A549 (cell line): ENCODE data around the gene MAPRE3. TPM values are rescaled to one million over a fixed set of nuclear protein-coding genes. Genes with fewer than 3 reads are reported as not detected.

Experiments
- EHMT2 ChIP-seq: fragments of 200-600 bp; sonication (generic); IDR thresholded peaks from 2 replicates; pipeline ENCODE4 v1.6.1; 2016; ENCODE audit warnings: antibody characterized with exemption, low read depth, mild to moderate bottlenecking, moderate library complexity
- ESRRA ChIP-seq: fragments of 150-350 bp; IDR thresholded peaks from 2 replicates; pipeline ENCODE4 v1.6.1; 2014; ENCODE audit warnings: mild to moderate bottlenecking, low read length, borderline replicate concordance
- FOSB ChIP-seq: fragments of 250-450 bp; sonication (Bioruptor Pico); IDR thresholded peaks from 2 replicates; pipeline ENCODE4 v1.5.0; 2020; ENCODE audit warnings: mild to moderate bottlenecking, moderate library complexity
- FOSL2 ChIP-seq, 2 experiments: fragments of 450-650 bp in 1 of 2; fragments of >200 bp in 1 of 2; sonication (Bioruptor Twin) in 1 of 2; formaldehyde crosslinking; IDR thresholded peaks; 2 replicates each; pipeline versions ENCODE4 v1.5.0 to v1.6.1; 2016 to 2020; ENCODE audit warnings: mild to moderate bottlenecking in 1 of 2, moderate library complexity in 1 of 2
- HOXB13 ChIP-seq: fragments of 250-450 bp; sonication (Bioruptor Pico); IDR thresholded peaks from 2 replicates; pipeline ENCODE4 v1.5.0; 2020; ENCODE audit warnings: low read depth, mild to moderate bottlenecking, moderate library complexity
- HOXB5 ChIP-seq: fragments of 250-450 bp; sonication (Bioruptor Pico); IDR thresholded peaks from 2 replicates; pipeline ENCODE4 v1.5.0; 2020; ENCODE audit warnings: mild to moderate bottlenecking, moderate library complexity
- JUN ChIP-seq, 2 experiments: fragments of >200 bp; sonication (Bioruptor Twin); formaldehyde crosslinking; IDR thresholded peaks; 2 replicates in 1 of 2; 3 replicates in 1 of 2; pipeline ENCODE4 v1.6.1; 2016 to 2017
- MAZ ChIP-seq: fragments of 150-350 bp; IDR thresholded peaks from 2 replicates; pipeline ENCODE4 v1.6.1; 2014; ENCODE audit warnings: antibody characterized with exemption, low read depth, low read length, borderline replicate concordance
- NFE2L2 ChIP-seq: fragments of 150-350 bp; conservative IDR thresholded peaks from 2 replicates; pipeline ENCODE4 v1.6.1; 2014; ENCODE audit warnings: low read length
- NPAS2 ChIP-seq: fragments of 250-450 bp; sonication (Bioruptor Pico); IDR thresholded peaks from 2 replicates; pipeline ENCODE4 v1.8.0; 2022; ENCODE audit warnings: mild to moderate bottlenecking, moderate library complexity, borderline replicate concordance
- NR3C1 ChIP-seq: fragments of >200 bp; sonication (Bioruptor Twin); formaldehyde crosslinking; IDR thresholded peaks from 3 replicates; pipeline ENCODE4 v1.6.1; 2017
- PHF8 ChIP-seq: fragments of 200-600 bp; sonication (generic); IDR thresholded peaks from 2 replicates; pipeline ENCODE4 v1.6.1; 2016; ENCODE audit warnings: low read depth, mild to moderate bottlenecking, antibody characterized with exemption, moderate library complexity, borderline replicate concordance
- POLR2AphosphoS2 ChIP-seq: conservative IDR thresholded peaks from 2 replicates; pipeline ENCODE4 v1.6.1; 2012; ENCODE audit warnings: low read length, improper control_type of control experiment, inconsistent platforms
- RAD21 ChIP-seq, 2 experiments: fragments of >200 bp in 1 of 2; sonication (Bioruptor Twin) in 1 of 2; formaldehyde crosslinking in 1 of 2; IDR thresholded peaks in 1 of 2; conservative IDR thresholded peaks in 1 of 2; 2 replicates in 1 of 2; 3 replicates in 1 of 2; pipeline ENCODE4 v1.6.1; 2012 to 2018; ENCODE audit warnings: inconsistent platforms in 1 of 2
- RCOR1 ChIP-seq: fragments of 150-350 bp; IDR thresholded peaks from 2 replicates; pipeline ENCODE4 v1.6.1; 2014; ENCODE audit warnings: antibody characterized with exemption, low read length, low read depth
- RFX5 ChIP-seq: fragments of 450-650 bp; IDR thresholded peaks from 2 replicates; pipeline ENCODE4 v1.7.1; 2014; ENCODE audit warnings: antibody characterized with exemption, mild to moderate bottlenecking, moderate library complexity
- SMC3 ChIP-seq: fragments of >200 bp; sonication (Bioruptor Twin); formaldehyde crosslinking; IDR thresholded peaks from 3 replicates; pipeline ENCODE4 v1.6.1; 2018; ENCODE audit warnings: inconsistent platforms
- SREBF2 ChIP-seq: fragments of 450-650 bp; IDR thresholded peaks from 2 replicates; pipeline ENCODE4 v1.6.1; 2014; ENCODE audit warnings: mild to moderate bottlenecking, moderate library complexity
- TP53 ChIP-seq: fragments of 250-450 bp; sonication (Bioruptor Pico); IDR thresholded peaks from 2 replicates; pipeline ENCODE4 v1.5.0; 2021; ENCODE audit warnings: mild to moderate bottlenecking, moderate library complexity
- polyA plus RNA-seq, 4 experiments: library from polyadenylated mRNA; depleted of rRNA in 3 of 4; stranded (reverse); fragments of >200 nt; fragmentation: RNase III in 1 of 4; extraction: RNeasy Plus Mini Kit Qiagen cat#74134 plus additional on column Dnase treatment in 1 of 4; gene quantifications; 2 replicates in 3 of 4; 3 replicates in 1 of 4; pipeline ENCODE4 v1.2.3, GENCODE V29; 2011 to 2017
- TF ChIP-seq, protein P1 (sequence below): fragments of 200-600 bp; sonication (generic); IDR thresholded peaks from 2 replicates; pipeline ENCODE4 v1.6.1; 2016; ENCODE audit warnings: antibody characterized with exemption, mild to moderate bottlenecking, moderate library complexity
- TF ChIP-seq, protein P2 (sequence below): fragments of 250-450 bp; sonication (Bioruptor Pico); IDR thresholded peaks from 2 replicates; pipeline ENCODE4 v1.5.0; 2021; ENCODE audit warnings: mild to moderate bottlenecking, moderate library complexity, borderline replicate concordance
- TF ChIP-seq, protein P3 (sequence below): fragments of 150-350 bp; IDR thresholded peaks from 2 replicates; pipeline ENCODE4 v1.6.1; 2014; ENCODE audit warnings: low read depth, mild to moderate bottlenecking, low read length
- TF ChIP-seq, protein P4 (sequence below): IDR thresholded peaks from 2 replicates; pipeline ENCODE4 v1.6.1; 2012
- TF ChIP-seq, protein P5 (sequence below): fragments of 450-650 bp; IDR thresholded peaks from 2 replicates; pipeline ENCODE4 v1.6.1; 2014; ENCODE audit warnings: antibody characterized with exemption
- TF ChIP-seq, protein P6 (sequence below): fragments of >200 bp; sonication (Bioruptor Twin); formaldehyde crosslinking; IDR thresholded peaks from 3 replicates; pipeline ENCODE4 v1.6.1; 2016
- TF ChIP-seq, protein P7 (sequence below): fragments of >200 bp; sonication (Bioruptor Twin); formaldehyde crosslinking; IDR thresholded peaks from 3 replicates; pipeline ENCODE4 v1.5.1; 2016

The MAPRE3 gene
- polyA plus RNA-seq, 2 of the 4 experiments (the other 2 are of a cell fraction), result 12.1 to 21.5 TPM

DNA sequence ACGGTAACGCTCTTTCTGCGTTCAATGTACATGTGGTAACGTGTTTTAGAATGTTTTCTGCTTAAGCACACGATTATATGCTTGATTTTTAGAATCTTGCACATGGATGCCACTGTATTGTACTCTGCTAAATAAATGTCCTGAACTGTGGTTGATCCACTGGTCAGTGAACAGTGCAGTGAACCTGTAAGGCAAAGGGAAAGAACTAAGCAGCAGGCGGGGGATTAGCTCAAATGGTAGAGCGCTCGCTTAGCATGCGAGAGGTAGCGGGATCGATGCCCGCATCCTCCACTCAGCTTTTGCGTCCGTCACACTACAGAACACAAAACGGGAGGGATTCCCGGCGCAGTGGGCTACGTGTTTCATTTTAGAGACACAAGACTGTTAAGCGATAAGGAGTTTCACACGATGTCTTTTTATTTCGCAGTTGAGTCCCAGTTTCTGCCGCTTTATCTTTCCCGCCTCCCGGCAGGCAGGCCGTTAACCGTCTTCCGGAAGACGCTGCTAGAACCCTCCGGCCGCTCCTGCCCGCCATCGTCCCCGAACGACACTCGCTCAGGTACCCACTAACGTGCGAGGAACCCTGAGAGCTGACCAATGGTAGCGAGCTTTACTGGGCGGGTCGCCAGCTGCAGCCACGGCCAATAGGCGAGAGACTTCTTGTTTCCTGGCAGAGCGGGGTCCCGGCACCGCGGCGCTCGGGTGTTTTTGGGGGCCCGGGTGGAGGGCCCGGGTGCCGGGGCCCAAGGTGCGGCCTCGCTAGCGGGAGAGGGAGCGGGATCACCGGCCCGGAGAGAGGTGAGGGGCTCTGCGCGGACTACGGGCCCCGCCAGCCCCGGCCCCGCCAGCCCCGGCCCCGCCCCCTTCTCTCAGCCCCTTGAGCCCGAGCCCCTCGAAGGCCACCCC is 80.8 kb downstream of the MAPRE3 start, which contains the start of gene AGBL5 (continued):
- TF ChIP-seq HOXB5 (CRISPR knock-in tag) (peak; percentile 76; the same call in 1 of the 2 replicates), HOXB13 (CRISPR knock-in tag) (no peak), NFE2L2 (peak; percentile 20; the same call in 1 of the 2 replicates), NR3C1 (no peak), SREBF2 (peak; percentile 93), RAD21 (conservative IDR thresholded peaks at IDR 0.05 in 1 of 2, IDR thresholded peaks at IDR 0.05 in 1 of 2) (no peak), NPAS2 (CRISPR knock-in tag) (no peak; the same call in 1 of the 2 replicates), POLR2AphosphoS2 (peak; percentile 96), RFX5 (no peak), FOSL2 (IDR thresholded peaks at IDR 0.05) (no peak), FOSL2 (CRISPR knock-in tag; IDR thresholded peaks at IDR 0.05) (peak; percentile 1; the same call in 1 of the 2 replicates), MAZ (0 out of 2 replicates have a peak, but pooled peaks have one; percentile 36), JUN (IDR thresholded peaks at IDR 0.05) (peak; percentile 65 to 78), PHF8 (peak; percentile 48; the same call in 1 of the 2 replicates), TP53 (CRISPR knock-in tag) (no peak; the same call in 1 of the 2 replicates), FOSB (peak; percentile 77; the same call in 1 of the 2 replicates), ESRRA (no peak), RCOR1 (peak; percentile 77; the same call in 1 of the 2 replicates), EHMT2 (no peak), SMC3 (no peak; the same call in 2 of the 3 replicates)
- TF ChIP-seq, protein P1, sequence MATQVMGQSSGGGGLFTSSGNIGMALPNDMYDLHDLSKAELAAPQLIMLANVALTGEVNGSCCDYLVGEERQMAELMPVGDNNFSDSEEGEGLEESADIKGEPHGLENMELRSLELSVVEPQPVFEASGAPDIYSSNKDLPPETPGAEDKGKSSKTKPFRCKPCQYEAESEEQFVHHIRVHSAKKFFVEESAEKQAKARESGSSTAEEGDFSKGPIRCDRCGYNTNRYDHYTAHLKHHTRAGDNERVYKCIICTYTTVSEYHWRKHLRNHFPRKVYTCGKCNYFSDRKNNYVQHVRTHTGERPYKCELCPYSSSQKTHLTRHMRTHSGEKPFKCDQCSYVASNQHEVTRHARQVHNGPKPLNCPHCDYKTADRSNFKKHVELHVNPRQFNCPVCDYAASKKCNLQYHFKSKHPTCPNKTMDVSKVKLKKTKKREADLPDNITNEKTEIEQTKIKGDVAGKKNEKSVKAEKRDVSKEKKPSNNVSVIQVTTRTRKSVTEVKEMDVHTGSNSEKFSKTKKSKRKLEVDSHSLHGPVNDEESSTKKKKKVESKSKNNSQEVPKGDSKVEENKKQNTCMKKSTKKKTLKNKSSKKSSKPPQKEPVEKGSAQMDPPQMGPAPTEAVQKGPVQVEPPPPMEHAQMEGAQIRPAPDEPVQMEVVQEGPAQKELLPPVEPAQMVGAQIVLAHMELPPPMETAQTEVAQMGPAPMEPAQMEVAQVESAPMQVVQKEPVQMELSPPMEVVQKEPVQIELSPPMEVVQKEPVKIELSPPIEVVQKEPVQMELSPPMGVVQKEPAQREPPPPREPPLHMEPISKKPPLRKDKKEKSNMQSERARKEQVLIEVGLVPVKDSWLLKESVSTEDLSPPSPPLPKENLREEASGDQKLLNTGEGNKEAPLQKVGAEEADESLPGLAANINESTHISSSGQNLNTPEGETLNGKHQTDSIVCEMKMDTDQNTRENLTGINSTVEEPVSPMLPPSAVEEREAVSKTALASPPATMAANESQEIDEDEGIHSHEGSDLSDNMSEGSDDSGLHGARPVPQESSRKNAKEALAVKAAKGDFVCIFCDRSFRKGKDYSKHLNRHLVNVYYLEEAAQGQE, result no peak
- TF ChIP-seq, protein P2, sequence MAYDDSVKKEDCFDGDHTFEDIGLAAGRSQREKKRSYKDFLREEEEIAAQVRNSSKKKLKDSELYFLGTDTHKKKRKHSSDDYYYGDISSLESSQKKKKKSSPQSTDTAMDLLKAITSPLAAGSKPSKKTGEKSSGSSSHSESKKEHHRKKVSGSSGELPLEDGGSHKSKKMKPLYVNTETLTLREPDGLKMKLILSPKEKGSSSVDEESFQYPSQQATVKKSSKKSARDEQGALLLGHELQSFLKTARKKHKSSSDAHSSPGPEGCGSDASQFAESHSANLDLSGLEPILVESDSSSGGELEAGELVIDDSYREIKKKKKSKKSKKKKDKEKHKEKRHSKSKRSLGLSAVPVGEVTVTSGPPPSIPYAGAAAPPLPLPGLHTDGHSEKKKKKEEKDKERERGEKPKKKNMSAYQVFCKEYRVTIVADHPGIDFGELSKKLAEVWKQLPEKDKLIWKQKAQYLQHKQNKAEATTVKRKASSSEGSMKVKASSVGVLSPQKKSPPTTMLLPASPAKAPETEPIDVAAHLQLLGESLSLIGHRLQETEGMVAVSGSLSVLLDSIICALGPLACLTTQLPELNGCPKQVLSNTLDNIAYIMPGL (CRISPR knock-in tag), result peak; percentile 62; the same call in 1 of the 2 replicates
- TF ChIP-seq, protein P3, sequence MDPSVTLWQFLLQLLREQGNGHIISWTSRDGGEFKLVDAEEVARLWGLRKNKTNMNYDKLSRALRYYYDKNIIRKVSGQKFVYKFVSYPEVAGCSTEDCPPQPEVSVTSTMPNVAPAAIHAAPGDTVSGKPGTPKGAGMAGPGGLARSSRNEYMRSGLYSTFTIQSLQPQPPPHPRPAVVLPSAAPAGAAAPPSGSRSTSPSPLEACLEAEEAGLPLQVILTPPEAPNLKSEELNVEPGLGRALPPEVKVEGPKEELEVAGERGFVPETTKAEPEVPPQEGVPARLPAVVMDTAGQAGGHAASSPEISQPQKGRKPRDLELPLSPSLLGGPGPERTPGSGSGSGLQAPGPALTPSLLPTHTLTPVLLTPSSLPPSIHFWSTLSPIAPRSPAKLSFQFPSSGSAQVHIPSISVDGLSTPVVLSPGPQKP, result no peak
- TF ChIP-seq, protein P4, sequence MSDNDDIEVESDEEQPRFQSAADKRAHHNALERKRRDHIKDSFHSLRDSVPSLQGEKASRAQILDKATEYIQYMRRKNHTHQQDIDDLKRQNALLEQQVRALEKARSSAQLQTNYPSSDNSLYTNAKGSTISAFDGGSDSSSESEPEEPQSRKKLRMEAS, result peak; percentile 100
- TF ChIP-seq, protein P5, sequence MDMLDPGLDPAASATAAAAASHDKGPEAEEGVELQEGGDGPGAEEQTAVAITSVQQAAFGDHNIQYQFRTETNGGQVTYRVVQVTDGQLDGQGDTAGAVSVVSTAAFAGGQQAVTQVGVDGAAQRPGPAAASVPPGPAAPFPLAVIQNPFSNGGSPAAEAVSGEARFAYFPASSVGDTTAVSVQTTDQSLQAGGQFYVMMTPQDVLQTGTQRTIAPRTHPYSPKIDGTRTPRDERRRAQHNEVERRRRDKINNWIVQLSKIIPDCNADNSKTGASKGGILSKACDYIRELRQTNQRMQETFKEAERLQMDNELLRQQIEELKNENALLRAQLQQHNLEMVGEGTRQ, result no peak
- TF ChIP-seq, protein P6, sequence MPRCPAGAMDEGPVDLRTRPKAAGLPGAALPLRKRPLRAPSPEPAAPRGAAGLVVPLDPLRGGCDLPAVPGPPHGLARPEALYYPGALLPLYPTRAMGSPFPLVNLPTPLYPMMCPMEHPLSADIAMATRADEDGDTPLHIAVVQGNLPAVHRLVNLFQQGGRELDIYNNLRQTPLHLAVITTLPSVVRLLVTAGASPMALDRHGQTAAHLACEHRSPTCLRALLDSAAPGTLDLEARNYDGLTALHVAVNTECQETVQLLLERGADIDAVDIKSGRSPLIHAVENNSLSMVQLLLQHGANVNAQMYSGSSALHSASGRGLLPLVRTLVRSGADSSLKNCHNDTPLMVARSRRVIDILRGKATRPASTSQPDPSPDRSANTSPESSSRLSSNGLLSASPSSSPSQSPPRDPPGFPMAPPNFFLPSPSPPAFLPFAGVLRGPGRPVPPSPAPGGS, result peak; percentile 87; the same call in 2 of the 3 replicates
- TF ChIP-seq, protein P7, sequence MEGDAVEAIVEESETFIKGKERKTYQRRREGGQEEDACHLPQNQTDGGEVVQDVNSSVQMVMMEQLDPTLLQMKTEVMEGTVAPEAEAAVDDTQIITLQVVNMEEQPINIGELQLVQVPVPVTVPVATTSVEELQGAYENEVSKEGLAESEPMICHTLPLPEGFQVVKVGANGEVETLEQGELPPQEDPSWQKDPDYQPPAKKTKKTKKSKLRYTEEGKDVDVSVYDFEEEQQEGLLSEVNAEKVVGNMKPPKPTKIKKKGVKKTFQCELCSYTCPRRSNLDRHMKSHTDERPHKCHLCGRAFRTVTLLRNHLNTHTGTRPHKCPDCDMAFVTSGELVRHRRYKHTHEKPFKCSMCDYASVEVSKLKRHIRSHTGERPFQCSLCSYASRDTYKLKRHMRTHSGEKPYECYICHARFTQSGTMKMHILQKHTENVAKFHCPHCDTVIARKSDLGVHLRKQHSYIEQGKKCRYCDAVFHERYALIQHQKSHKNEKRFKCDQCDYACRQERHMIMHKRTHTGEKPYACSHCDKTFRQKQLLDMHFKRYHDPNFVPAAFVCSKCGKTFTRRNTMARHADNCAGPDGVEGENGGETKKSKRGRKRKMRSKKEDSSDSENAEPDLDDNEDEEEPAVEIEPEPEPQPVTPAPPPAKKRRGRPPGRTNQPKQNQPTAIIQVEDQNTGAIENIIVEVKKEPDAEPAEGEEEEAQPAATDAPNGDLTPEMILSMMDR, result no peak
